ENCODE results near the gene GPC1. TPM values are rescaled to one million over a fixed set of nuclear protein-coding genes. Genes with fewer than 3 reads are reported as not detected.
A peak's percentile ranks its signal among the peaks of the same experiment; 100 is the strongest.

Gene GPC1
- total and polyA plus RNA-seq, 2 experiments from 2014 or later, result 9.0 to 46.2 TPM

DNA sequence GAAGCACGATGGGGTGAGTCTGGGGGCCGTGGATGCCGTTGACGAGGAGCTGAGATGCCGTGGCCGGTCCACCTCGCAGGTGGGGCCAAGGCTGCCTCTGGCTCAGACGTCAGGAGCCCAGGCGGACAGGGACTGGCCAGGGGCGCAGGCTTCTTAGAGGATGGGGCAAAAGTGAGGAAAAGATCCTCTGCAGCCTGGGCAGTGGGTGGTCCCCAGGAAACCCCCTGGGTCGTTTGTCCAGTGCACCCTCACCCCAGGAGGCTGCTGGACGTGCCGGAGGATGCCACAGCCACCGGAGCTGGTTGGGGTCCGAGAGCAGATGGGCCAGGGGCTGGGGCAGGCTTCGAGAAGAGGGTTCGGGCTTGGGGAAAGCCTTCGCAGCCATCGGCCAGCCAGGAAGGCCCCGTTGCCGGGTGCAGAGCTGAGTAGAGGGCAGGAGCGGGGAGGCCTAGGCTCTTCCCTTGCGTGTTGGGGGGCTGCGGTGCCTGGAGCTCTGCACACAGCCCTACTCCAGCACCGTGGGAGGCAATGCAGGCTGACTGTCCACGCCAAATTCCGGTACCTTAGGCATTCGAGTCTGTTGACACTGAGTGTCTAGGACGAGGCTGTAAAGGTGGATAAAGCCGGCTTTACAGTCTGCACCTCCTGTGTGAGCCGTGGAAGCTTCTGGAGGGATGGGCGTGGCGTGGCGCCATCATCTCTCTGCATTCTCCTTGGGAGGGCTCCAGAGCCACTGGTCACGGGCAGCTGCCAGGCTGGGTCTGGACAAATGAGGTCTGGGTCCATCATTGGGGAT is 18.8 kb downstream of the GPC1 start:
- Mint-ChIP-seq H3K36me3 (ENCODE audit: low read depth) (no peaks in the 10 kb centered on the region), H3K9me3 (no peaks in the 10 kb centered on the region), H3K27ac (no peak overlapping the region), H3K4me1 (peaks cover 43% of the 10 kb centered on the region), H3K27me3 (ENCODE audit: insufficient read depth, low read depth, poor library complexity) (peaks cover 27% of the 10 kb centered on the region), H3K4me3 (peak overlapping the region; percentile 82)
- H3K36me3 ChIP-seq (ENCODE audit: insufficient read depth), result no peaks in the 10 kb centered on the region
- H3F3A ChIP-seq (replicated peaks; ENCODE audit: low read depth), result 0 out of 2 replicates have a peak, but pooled peaks cover 5% of the 10 kb centered on the region
- no peaks in the 10 kb centered on the region for H3K9me2 ChIP-seq (ENCODE audit: insufficient read depth)
- H3K4me1 ChIP-seq (ENCODE audit: insufficient read depth), result peaks cover 34% of the 10 kb centered on the region
- ATAC-seq (peak; percentile 1; the same call in 1 of the 3 replicates), DNase-seq (ENCODE audit: low spot score) (no peak)
- no peak overlapping the region for H2AFZ ChIP-seq
- H3K27ac ChIP-seq (ENCODE audit: low read depth), result no peak overlapping the region
- H3K4me2 ChIP-seq, result peak overlapping the region; percentile 80
- peaks cover 35% of the 10 kb centered on the region for H3K27me3 ChIP-seq (ENCODE audit: insufficient read depth)
- peak overlapping the region; percentile 56 for H3K4me3 ChIP-seq
- H4K20me1 ChIP-seq (replicated peaks; ENCODE audit: insufficient read depth), result peaks cover 28% of the 10 kb centered on the region
- H3K79me2 ChIP-seq (replicated peaks; ENCODE audit: insufficient read depth), result no peaks in the 10 kb centered on the region
- TF ChIP-seq, protein P1, sequence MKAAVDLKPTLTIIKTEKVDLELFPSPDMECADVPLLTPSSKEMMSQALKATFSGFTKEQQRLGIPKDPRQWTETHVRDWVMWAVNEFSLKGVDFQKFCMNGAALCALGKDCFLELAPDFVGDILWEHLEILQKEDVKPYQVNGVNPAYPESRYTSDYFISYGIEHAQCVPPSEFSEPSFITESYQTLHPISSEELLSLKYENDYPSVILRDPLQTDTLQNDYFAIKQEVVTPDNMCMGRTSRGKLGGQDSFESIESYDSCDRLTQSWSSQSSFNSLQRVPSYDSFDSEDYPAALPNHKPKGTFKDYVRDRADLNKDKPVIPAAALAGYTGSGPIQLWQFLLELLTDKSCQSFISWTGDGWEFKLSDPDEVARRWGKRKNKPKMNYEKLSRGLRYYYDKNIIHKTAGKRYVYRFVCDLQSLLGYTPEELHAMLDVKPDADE (IDR thresholded peaks at IDR 0.05), result no peak
- TF ChIP-seq, protein P2, sequence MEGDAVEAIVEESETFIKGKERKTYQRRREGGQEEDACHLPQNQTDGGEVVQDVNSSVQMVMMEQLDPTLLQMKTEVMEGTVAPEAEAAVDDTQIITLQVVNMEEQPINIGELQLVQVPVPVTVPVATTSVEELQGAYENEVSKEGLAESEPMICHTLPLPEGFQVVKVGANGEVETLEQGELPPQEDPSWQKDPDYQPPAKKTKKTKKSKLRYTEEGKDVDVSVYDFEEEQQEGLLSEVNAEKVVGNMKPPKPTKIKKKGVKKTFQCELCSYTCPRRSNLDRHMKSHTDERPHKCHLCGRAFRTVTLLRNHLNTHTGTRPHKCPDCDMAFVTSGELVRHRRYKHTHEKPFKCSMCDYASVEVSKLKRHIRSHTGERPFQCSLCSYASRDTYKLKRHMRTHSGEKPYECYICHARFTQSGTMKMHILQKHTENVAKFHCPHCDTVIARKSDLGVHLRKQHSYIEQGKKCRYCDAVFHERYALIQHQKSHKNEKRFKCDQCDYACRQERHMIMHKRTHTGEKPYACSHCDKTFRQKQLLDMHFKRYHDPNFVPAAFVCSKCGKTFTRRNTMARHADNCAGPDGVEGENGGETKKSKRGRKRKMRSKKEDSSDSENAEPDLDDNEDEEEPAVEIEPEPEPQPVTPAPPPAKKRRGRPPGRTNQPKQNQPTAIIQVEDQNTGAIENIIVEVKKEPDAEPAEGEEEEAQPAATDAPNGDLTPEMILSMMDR (conservative IDR thresholded peaks at IDR 0.05; ENCODE audit: low read depth in 2 of 2), result no peak
- no peak for TF ChIP-seq CREB1 (CRISPR knock-in tag; IDR thresholded peaks at IDR 0.05; ENCODE audit: low read depth)
- TF ChIP-seq STAT1 (IDR thresholded peaks at IDR 0.05; ENCODE audit: unreplicated experiment), result no peak
- no peak for TF ChIP-seq POLR2AphosphoS5 (IDR thresholded peaks at IDR 0.05; ENCODE audit: low read depth)
- no peak for TF ChIP-seq EZH2 (IDR thresholded peaks at IDR 0.05; ENCODE audit: low read depth, unreplicated experiment)
- no peak for TF ChIP-seq JUNB (IDR thresholded peaks at IDR 0.05; ENCODE audit: unreplicated experiment)
- TF ChIP-seq EZH2phosphoT487 (IDR thresholded peaks at IDR 0.05; ENCODE audit: unreplicated experiment), result no peak
- TF ChIP-seq, protein P3, sequence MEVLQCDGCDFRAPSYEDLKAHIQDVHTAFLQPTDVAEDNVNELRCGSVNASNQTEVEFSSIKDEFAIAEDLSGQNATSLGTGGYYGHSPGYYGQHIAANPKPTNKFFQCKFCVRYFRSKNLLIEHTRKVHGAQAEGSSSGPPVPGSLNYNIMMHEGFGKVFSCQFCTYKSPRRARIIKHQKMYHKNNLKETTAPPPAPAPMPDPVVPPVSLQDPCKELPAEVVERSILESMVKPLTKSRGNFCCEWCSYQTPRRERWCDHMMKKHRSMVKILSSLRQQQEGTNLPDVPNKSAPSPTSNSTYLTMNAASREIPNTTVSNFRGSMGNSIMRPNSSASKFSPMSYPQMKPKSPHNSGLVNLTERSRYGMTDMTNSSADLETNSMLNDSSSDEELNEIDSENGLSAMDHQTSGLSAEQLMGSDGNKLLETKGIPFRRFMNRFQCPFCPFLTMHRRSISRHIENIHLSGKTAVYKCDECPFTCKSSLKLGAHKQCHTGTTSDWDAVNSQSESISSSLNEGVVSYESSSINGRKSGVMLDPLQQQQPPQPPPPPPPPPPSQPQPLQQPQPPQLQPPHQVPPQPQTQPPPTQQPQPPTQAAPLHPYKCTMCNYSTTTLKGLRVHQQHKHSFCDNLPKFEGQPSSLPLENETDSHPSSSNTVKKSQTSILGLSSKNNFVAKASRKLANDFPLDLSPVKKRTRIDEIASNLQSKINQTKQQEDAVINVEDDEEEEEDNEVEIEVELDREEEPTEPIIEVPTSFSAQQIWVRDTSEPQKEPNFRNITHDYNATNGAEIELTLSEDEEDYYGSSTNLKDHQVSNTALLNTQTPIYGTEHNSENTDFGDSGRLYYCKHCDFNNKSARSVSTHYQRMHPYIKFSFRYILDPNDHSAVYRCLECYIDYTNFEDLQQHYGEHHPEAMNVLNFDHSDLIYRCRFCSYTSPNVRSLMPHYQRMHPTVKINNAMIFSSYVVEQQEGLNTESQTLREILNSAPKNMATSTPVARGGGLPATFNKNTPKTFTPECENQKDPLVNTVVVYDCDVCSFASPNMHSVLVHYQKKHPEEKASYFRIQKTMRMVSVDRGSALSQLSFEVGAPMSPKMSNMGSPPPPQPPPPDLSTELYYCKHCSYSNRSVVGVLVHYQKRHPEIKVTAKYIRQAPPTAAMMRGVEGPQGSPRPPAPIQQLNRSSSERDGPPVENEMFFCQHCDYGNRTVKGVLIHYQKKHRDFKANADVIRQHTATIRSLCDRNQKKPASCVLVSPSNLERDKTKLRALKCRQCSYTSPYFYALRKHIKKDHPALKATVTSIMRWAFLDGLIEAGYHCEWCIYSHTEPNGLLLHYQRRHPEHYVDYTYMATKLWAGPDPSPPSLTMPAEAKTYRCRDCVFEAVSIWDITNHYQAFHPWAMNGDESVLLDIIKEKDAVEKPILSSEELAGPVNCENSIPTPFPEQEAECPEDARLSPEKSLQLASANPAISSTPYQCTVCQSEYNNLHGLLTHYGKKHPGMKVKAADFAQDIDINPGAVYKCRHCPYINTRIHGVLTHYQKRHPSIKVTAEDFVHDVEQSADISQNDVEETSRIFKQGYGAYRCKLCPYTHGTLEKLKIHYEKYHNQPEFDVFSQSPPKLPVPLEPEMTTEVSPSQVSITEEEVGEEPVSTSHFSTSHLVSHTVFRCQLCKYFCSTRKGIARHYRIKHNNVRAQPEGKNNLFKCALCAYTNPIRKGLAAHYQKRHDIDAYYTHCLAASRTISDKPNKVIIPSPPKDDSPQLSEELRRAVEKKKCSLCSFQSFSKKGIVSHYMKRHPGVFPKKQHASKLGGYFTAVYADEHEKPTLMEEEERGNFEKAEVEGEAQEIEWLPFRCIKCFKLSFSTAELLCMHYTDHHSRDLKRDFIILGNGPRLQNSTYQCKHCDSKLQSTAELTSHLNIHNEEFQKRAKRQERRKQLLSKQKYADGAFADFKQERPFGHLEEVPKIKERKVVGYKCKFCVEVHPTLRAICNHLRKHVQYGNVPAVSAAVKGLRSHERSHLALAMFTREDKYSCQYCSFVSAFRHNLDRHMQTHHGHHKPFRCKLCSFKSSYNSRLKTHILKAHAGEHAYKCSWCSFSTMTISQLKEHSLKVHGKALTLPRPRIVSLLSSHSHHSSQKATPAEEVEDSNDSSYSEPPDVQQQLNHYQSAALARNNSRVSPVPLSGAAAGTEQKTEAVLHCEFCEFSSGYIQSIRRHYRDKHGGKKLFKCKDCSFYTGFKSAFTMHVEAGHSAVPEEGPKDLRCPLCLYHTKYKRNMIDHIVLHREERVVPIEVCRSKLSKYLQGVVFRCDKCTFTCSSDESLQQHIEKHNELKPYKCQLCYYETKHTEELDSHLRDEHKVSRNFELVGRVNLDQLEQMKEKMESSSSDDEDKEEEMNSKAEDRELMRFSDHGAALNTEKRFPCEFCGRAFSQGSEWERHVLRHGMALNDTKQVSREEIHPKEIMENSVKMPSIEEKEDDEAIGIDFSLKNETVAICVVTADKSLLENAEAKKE (CRISPR knock-in tag; IDR thresholded peaks at IDR 0.05), result no peak
- no peak for TF ChIP-seq ZNF114 (CRISPR knock-in tag; IDR thresholded peaks at IDR 0.05)
- no peak for TF ChIP-seq NANOG (IDR thresholded peaks at IDR 0.05; ENCODE audit: borderline replicate concordance)
- TF ChIP-seq ZNF331 (CRISPR knock-in tag; IDR thresholded peaks at IDR 0.05; ENCODE audit: low read depth), result no peak
- TF ChIP-seq, protein P4, sequence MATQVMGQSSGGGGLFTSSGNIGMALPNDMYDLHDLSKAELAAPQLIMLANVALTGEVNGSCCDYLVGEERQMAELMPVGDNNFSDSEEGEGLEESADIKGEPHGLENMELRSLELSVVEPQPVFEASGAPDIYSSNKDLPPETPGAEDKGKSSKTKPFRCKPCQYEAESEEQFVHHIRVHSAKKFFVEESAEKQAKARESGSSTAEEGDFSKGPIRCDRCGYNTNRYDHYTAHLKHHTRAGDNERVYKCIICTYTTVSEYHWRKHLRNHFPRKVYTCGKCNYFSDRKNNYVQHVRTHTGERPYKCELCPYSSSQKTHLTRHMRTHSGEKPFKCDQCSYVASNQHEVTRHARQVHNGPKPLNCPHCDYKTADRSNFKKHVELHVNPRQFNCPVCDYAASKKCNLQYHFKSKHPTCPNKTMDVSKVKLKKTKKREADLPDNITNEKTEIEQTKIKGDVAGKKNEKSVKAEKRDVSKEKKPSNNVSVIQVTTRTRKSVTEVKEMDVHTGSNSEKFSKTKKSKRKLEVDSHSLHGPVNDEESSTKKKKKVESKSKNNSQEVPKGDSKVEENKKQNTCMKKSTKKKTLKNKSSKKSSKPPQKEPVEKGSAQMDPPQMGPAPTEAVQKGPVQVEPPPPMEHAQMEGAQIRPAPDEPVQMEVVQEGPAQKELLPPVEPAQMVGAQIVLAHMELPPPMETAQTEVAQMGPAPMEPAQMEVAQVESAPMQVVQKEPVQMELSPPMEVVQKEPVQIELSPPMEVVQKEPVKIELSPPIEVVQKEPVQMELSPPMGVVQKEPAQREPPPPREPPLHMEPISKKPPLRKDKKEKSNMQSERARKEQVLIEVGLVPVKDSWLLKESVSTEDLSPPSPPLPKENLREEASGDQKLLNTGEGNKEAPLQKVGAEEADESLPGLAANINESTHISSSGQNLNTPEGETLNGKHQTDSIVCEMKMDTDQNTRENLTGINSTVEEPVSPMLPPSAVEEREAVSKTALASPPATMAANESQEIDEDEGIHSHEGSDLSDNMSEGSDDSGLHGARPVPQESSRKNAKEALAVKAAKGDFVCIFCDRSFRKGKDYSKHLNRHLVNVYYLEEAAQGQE (IDR thresholded peaks at IDR 0.05; ENCODE audit: unreplicated experiment), result no peak
